Measurements from ENCODE around the gene ARL4D. TPM values are rescaled to one million over a fixed set of nuclear protein-coding genes. Genes with fewer than 3 reads are reported as not detected.

ARL4D gene
- total RNA-seq, 1 donor from 2014 or later: 5.9 TPM

- Mint-ChIP-seq H3K27me3 (no peaks in the 10 kb centered on the region), H3K36me3 (ENCODE audit: insufficient read depth) (peaks cover 2% of the 10 kb centered on the region), H3K4me3 (ENCODE audit: low read depth) (no peak overlapping the region), H3K27ac (no peak overlapping the region), H3K4me1 (ENCODE audit: low read depth) (no peaks in the 10 kb centered on the region), H3K9me3 (ENCODE audit: low read depth) (peaks cover 10% of the 10 kb centered on the region)
- no peak for TF ChIP-seq CTCF (IDR thresholded peaks at IDR 0.05; ENCODE audit: unreplicated experiment)
- DNase-seq (ENCODE audit: low spot score, unreplicated experiment): no peak
Observed at GRCh38 chr17:43378766-43379165, 20.0 kb upstream of the ARL4D start.

- Mint-ChIP-seq H3K4me1 (ENCODE audit: low read depth) (no peaks in the 10 kb centered on the region), H3K27me3 (no peaks in the 10 kb centered on the region), H3K9me3 (ENCODE audit: low read depth) (peaks cover 10% of the 10 kb centered on the region), H3K27ac (no peak overlapping the region), H3K4me3 (ENCODE audit: low read depth) (no peak overlapping the region), H3K36me3 (ENCODE audit: insufficient read depth) (peaks cover 2% of the 10 kb centered on the region)
- DNase-seq (ENCODE audit: low spot score, unreplicated experiment): no peak
- no peak for TF ChIP-seq CTCF (IDR thresholded peaks at IDR 0.05; ENCODE audit: unreplicated experiment)
Observed at GRCh38 chr17:43380307-43380706, 18.5 kb upstream of the ARL4D start.

- Mint-ChIP-seq H3K36me3 (ENCODE audit: insufficient read depth) (peaks cover 2% of the 10 kb centered on the region), H3K27me3 (no peaks in the 10 kb centered on the region), H3K9me3 (ENCODE audit: low read depth) (peaks cover 10% of the 10 kb centered on the region), H3K4me3 (ENCODE audit: low read depth) (no peak overlapping the region), H3K27ac (no peak overlapping the region), H3K4me1 (ENCODE audit: low read depth) (no peaks in the 10 kb centered on the region)
- no peak for DNase-seq (ENCODE audit: low spot score, unreplicated experiment)
- TF ChIP-seq CTCF (IDR thresholded peaks at IDR 0.05; ENCODE audit: unreplicated experiment): no peak
Observed at GRCh38 chr17:43381204-43381603, 17.6 kb upstream of the ARL4D start.

- Mint-ChIP-seq H3K27ac (no peak overlapping the region), H3K4me1 (ENCODE audit: low read depth) (no peaks in the 10 kb centered on the region), H3K9me3 (ENCODE audit: low read depth) (peaks cover 10% of the 10 kb centered on the region), H3K27me3 (no peaks in the 10 kb centered on the region), H3K4me3 (ENCODE audit: low read depth) (no peak overlapping the region), H3K36me3 (ENCODE audit: insufficient read depth) (peaks cover 2% of the 10 kb centered on the region)
- no peak for DNase-seq (ENCODE audit: low spot score, unreplicated experiment)
- TF ChIP-seq CTCF (IDR thresholded peaks at IDR 0.05; ENCODE audit: unreplicated experiment): no peak
Observed at GRCh38 chr17:43381621-43382020, 17.2 kb upstream of the ARL4D start.

GRCh38 chr17:43382776-43383175, 16.0 kb upstream of the ARL4D start:
- no peak overlapping the region for H3K27ac Mint-ChIP-seq
- H3K4me1 Mint-ChIP-seq (ENCODE audit: low read depth): no peaks in the 10 kb centered on the region
- no peaks in the 10 kb centered on the region for H3K27me3 Mint-ChIP-seq
- DNase-seq (ENCODE audit: low spot score, unreplicated experiment): no peak
- H3K36me3 Mint-ChIP-seq (ENCODE audit: insufficient read depth): peaks cover 2% of the 10 kb centered on the region
- no peak overlapping the region for H3K4me3 Mint-ChIP-seq (ENCODE audit: low read depth)
- no peak for TF ChIP-seq CTCF (IDR thresholded peaks at IDR 0.05; ENCODE audit: unreplicated experiment)
- peaks cover 10% of the 10 kb centered on the region for H3K9me3 Mint-ChIP-seq (ENCODE audit: low read depth)
